Eye (tissue), 1 donor: ENCODE results near the gene HSPA12B.

Experiments
- DNase-seq: peaks from one replicate; pipeline ENCODE4 v3.0.0-alpha.2; 2015

Gene HSPA12B

GRCh38 chr20:3705970-3706739 is 26.3 kb upstream of the HSPA12B start:
- no peak for DNase-seq

GRCh38 chr20:3706774-3707507 is 25.5 kb upstream of the HSPA12B start:
- no peak for DNase-seq

- DNase-seq, result no peak
These were observed 25.0 kb upstream of the HSPA12B start for GRCh38 chr20:3707508-3707899.

- no peak for DNase-seq
These were observed 22.4 kb upstream of the HSPA12B start for GRCh38 chr20:3710011-3710466.

- peak; percentile 92 for DNase-seq
These were observed 21.6 kb upstream of the HSPA12B start for GRCh38 chr20:3710703-3711483.

- DNase-seq, result no peak
These were observed 21.0 kb upstream of the HSPA12B start for GRCh38 chr20:3711484-3711941.

GRCh38 chr20:3712279-3712873 is 20.1 kb upstream of the HSPA12B start, which contains the start of gene SIGLEC1:
TSS of gene SIGLEC1 (minus strand) at chr20:3712600. CDS start at chr20:3707128, 5,472 bp downstream.
- no peak for DNase-seq

GRCh38 chr20:3714092-3714491 is 18.4 kb upstream of the HSPA12B start:
- no peak for DNase-seq

- peak; percentile 75 for DNase-seq
These were observed 16.2 kb upstream of the HSPA12B start for GRCh38 chr20:3716195-3716834.

GRCh38 chr20:3719046-3719445 is 13.4 kb upstream of the HSPA12B start:
- DNase-seq, result no peak

- DNase-seq, result no peak
These were observed 12.4 kb upstream of the HSPA12B start for GRCh38 chr20:3720068-3720467.

GRCh38 chr20:3720626-3721025 is 11.9 kb upstream of the HSPA12B start:
- DNase-seq, result no peak

GRCh38 chr20:3721912-3722311 is 10.6 kb upstream of the HSPA12B start:
- no peak for DNase-seq

GRCh38 chr20:3723284-3723683 is 9.2 kb upstream of the HSPA12B start:
- no peak for DNase-seq

GRCh38 chr20:3724356-3724755 is 8.1 kb upstream of the HSPA12B start:
- DNase-seq, result no peak

GRCh38 chr20:3727401-3728021 is 5.0 kb upstream of the HSPA12B start:
- DNase-seq, result no peak

GRCh38 chr20:3728354-3728753 is 4.1 kb upstream of the HSPA12B start:
- no peak for DNase-seq

GRCh38 chr20:3728876-3729275 is 3.6 kb upstream of the HSPA12B start:
- DNase-seq, result no peak

GRCh38 chr20:3729378-3729777 is 3.1 kb upstream of the HSPA12B start:
- no peak for DNase-seq

GRCh38 chr20:3729811-3730540 is 2.5 kb upstream of the HSPA12B start:
- no peak for DNase-seq
